Ovary (tissue), 3 donors: ENCODE results near the gene UTS2R.

Experiments
- CTCF ChIP-seq, 3 donors: fragments of 450-650 bp in 2 of 3; fragments of 200-600 bp in 1 of 3; IDR thresholded peaks; one replicate each; pipeline versions ENCODE4 v1.5.1 to v1.8.0; 2016 to 2022; ENCODE audit warnings: antibody characterized with exemption in 3 of 3, mild to moderate bottlenecking in 1 of 3
- POLR2A ChIP-seq: fragments of 450-650 bp; IDR thresholded peaks from one replicate; pipeline ENCODE4 v1.6.1; 2017; ENCODE audit warnings: antibody characterized with exemption, mild to moderate bottlenecking, moderate library complexity
- donor health status: DM: no; HTN: no; CAD: no.

- TF ChIP-seq CTCF (IDR thresholded peaks at IDR 0.05) (no peak), POLR2A (no peak)
These were observed 40.0 kb downstream of the UTS2R start for GRCh38 chr17:82411396-82412053.
